K562 (cell line): ENCODE results near the gene LRMDA. TPM values are rescaled to one million over a fixed set of nuclear protein-coding genes. Genes with fewer than 3 reads are reported as not detected.

Source experiments
- EZH2 ChIP-seq: IDR thresholded peaks from 2 replicates; pipeline ENCODE4 v1.6.1; 2012; ENCODE audit warnings: low read depth, mild to moderate bottlenecking, inconsistent platforms, low read length, borderline replicate concordance
- GABPB2 ChIP-seq: fragments of 250-450 bp; sonication (Bioruptor Pico); conservative IDR thresholded peaks from 2 replicates; pipeline ENCODE4 v1.5.1; 2021; ENCODE audit warnings: mild to moderate bottlenecking
- HDAC6 ChIP-seq: IDR thresholded peaks from 2 replicates; pipeline ENCODE4 v1.6.1; 2012; ENCODE audit warnings: low read depth, mild to moderate bottlenecking, control low read depth, inconsistent platforms, low read length, moderate library complexity
- HDAC8 ChIP-seq: fragments of 450-650 bp; IDR thresholded peaks from 2 replicates; pipeline ENCODE4 v1.6.1; 2016; ENCODE audit warnings: mild to moderate bottlenecking, missing genetic modification characterization, moderate library complexity, missing compliant biosample characterization
- RBM14 ChIP-seq: fragments of 200-400 bp; formaldehyde crosslinking; IDR thresholded peaks from 2 replicates; pipeline ENCODE4 v1.6.1; 2018; ENCODE audit warnings: low read depth, mild to moderate bottlenecking, low read length, moderate library complexity, borderline replicate concordance; ENCODE audit not compliant: insufficient read depth
- RBM15 ChIP-seq: fragments of 200-400 bp; formaldehyde crosslinking; IDR thresholded peaks from 2 replicates; pipeline ENCODE4 v1.6.1; 2018; ENCODE audit warnings: mild to moderate bottlenecking, low read length, moderate library complexity; ENCODE audit not compliant: insufficient read depth
- SMC3 ChIP-seq: conservative IDR thresholded peaks from 2 replicates; pipeline ENCODE4 v1.6.1; 2011; ENCODE audit warnings: low read depth, low read length, improper control_type of control experiment; ENCODE audit not compliant: insufficient read depth
- TRIM24 ChIP-seq, 2 experiments: fragments of 450-650 bp; IDR thresholded peaks; 2 replicates each; pipeline ENCODE4 v1.6.1; 2016
- ZNF133 ChIP-seq: fragments of 250-450 bp; sonication (Bioruptor Pico); IDR thresholded peaks from 2 replicates; pipeline ENCODE4 v1.4.0; 2020; ENCODE audit warnings: mild to moderate bottlenecking
- ZNF146 ChIP-seq: IDR thresholded peaks from one replicate; pipeline ENCODE4 v1.6.1; 2018; ENCODE audit warnings: missing compliant biosample characterization; ENCODE audit not compliant: unreplicated experiment
- ZNF174 ChIP-seq: fragments of 250-450 bp; sonication (Bioruptor Pico); IDR thresholded peaks from 2 replicates; pipeline ENCODE4 v1.4.0; 2020; ENCODE audit warnings: mild to moderate bottlenecking
- ZNF445 ChIP-seq: fragments of 250-450 bp; sonication (Bioruptor Pico); IDR thresholded peaks from 2 replicates; pipeline ENCODE4 v1.4.0; 2020; ENCODE audit warnings: low read depth, mild to moderate bottlenecking, moderate library complexity
- polyA plus RNA-seq, 8 experiments: library from polyadenylated mRNA; depleted of rRNA in 4 of 8; stranded (reverse) in 5 of 8; unstranded in 3 of 8; fragments of >200 nt; fragmentation: Nextera tagmentation in 2 of 8; fragmentation: Illumina TruSeq in 1 of 8; extraction: Ambion mirVana in 2 of 8; extraction: Trizol in 1 of 8; gene quantifications; 2 replicates each; pipeline versions ENCODE4 v1.2.1 to v1.2.3, GENCODE V29; 2011 to 2014; ENCODE audit warnings: inconsistent platforms in 1 of 8, missing spikeins in 1 of 8
- total RNA-seq, 7 experiments: library from RNA; depleted of rRNA in 6 of 7; stranded (reverse); fragments of >200 nt in 6 of 7; fragmentation: Illumina TruSeq in 2 of 7; extraction: Trizol in 2 of 7; gene quantifications; 2 replicates each; pipeline versions ENCODE4 v1.2.1 to v1.2.3, GENCODE V29; 2011 to 2021; ENCODE audit warnings: low replicate concordance in 1 of 7
- TF ChIP-seq, protein P1 (sequence below): IDR thresholded peaks from 2 replicates; pipeline ENCODE4 v1.6.1; 2014; ENCODE audit warnings: antibody characterized with exemption
- TF ChIP-seq, protein P2 (sequence below): fragments of 200-800 bp; sonication (Bioruptor generic); IDR thresholded peaks from 2 replicates; pipeline ENCODE4 v1.6.1; 2016; ENCODE audit warnings: missing genetic modification characterization, missing compliant biosample characterization
- TF ChIP-seq, protein P3 (sequence below): fragments of 450-650 bp; IDR thresholded peaks from 2 replicates; pipeline ENCODE4 v1.6.1; 2016
- TF ChIP-seq, protein P4 (sequence below), 2 experiments: fragments of 450-650 bp in 1 of 2; sonication (generic) in 1 of 2; formaldehyde crosslinking; conservative IDR thresholded peaks; 2 replicates each; pipeline versions ENCODE4 v1.4.0 to v1.8.1; 2020 to 2022; ENCODE audit warnings: mild to moderate bottlenecking in 1 of 2, missing genetic modification reagents in 1 of 2

The LRMDA gene
- total and polyA plus RNA-seq, 9 of the 15 experiments (the other 6 are each of a cell fraction or from before 2014, with no cell fraction given), result 0.25 TPM; not detected in 8

DNA sequence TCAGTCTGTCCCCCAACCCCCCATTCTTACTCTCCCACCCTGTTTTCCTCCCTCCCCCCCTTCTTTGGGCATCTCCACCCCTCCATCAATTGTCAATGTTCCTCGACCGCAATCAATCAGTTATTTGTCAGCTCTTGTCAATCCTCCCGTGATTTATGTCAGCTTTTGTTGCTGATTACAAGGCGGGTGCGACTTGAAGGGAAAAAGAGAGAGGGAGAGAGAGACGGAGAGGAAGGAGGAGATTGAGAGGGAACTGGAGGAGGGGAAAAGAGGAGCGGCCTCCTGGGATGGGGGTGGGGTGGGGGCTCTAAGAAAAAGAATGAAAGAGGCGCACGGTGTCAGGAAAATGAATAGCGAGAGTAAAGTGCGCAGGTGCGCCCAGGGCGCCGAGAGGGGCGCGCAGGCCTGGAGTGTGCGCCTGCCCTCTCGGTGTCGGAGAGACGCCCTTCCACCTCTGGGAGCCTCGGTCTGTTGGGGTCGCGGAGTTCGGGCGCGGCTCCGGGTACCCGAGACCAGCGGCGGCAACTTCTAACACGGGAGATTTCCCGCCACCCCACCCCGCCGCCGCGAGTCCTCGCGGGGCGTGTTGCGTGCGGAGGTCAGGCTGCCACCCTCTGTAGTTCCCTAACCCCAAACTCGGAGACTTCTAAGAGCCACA, 28.8 kb upstream of the LRMDA start (continued):
- TF ChIP-seq HDAC6 (0 out of 2 replicates have a peak, but pooled peaks have one; percentile 47), ZNF445 (no peak), RBM14 (no peak), GABPB2 (CRISPR knock-in tag) (no peak), ZNF146 (no peak), ZNF133 (CRISPR knock-in tag) (no peak), HDAC8 (tag) (no peak), SMC3 (no peak), EZH2 (no peak), TRIM24 (IDR thresholded peaks at IDR 0.05) (no peak), RBM15 (no peak), ZNF174 (no peak)
- TF ChIP-seq, protein P1, sequence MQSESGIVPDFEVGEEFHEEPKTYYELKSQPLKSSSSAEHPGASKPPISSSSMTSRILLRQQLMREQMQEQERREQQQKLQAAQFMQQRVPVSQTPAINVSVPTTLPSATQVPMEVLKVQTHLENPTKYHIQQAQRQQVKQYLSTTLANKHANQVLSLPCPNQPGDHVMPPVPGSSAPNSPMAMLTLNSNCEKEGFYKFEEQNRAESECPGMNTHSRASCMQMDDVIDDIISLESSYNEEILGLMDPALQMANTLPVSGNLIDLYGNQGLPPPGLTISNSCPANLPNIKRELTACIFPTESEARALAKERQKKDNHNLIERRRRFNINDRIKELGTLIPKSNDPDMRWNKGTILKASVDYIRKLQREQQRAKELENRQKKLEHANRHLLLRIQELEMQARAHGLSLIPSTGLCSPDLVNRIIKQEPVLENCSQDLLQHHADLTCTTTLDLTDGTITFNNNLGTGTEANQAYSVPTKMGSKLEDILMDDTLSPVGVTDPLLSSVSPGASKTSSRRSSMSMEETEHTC, result no peak
- TF ChIP-seq, protein P2, sequence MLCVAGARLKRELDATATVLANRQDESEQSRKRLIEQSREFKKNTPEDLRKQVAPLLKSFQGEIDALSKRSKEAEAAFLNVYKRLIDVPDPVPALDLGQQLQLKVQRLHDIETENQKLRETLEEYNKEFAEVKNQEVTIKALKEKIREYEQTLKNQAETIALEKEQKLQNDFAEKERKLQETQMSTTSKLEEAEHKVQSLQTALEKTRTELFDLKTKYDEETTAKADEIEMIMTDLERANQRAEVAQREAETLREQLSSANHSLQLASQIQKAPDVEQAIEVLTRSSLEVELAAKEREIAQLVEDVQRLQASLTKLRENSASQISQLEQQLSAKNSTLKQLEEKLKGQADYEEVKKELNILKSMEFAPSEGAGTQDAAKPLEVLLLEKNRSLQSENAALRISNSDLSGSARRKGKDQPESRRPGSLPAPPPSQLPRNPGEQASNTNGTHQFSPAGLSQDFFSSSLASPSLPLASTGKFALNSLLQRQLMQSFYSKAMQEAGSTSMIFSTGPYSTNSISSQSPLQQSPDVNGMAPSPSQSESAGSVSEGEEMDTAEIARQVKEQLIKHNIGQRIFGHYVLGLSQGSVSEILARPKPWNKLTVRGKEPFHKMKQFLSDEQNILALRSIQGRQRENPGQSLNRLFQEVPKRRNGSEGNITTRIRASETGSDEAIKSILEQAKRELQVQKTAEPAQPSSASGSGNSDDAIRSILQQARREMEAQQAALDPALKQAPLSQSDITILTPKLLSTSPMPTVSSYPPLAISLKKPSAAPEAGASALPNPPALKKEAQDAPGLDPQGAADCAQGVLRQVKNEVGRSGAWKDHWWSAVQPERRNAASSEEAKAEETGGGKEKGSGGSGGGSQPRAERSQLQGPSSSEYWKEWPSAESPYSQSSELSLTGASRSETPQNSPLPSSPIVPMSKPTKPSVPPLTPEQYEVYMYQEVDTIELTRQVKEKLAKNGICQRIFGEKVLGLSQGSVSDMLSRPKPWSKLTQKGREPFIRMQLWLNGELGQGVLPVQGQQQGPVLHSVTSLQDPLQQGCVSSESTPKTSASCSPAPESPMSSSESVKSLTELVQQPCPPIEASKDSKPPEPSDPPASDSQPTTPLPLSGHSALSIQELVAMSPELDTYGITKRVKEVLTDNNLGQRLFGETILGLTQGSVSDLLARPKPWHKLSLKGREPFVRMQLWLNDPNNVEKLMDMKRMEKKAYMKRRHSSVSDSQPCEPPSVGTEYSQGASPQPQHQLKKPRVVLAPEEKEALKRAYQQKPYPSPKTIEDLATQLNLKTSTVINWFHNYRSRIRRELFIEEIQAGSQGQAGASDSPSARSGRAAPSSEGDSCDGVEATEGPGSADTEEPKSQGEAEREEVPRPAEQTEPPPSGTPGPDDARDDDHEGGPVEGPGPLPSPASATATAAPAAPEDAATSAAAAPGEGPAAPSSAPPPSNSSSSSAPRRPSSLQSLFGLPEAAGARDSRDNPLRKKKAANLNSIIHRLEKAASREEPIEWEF, result no peak
- TF ChIP-seq, protein P3, sequence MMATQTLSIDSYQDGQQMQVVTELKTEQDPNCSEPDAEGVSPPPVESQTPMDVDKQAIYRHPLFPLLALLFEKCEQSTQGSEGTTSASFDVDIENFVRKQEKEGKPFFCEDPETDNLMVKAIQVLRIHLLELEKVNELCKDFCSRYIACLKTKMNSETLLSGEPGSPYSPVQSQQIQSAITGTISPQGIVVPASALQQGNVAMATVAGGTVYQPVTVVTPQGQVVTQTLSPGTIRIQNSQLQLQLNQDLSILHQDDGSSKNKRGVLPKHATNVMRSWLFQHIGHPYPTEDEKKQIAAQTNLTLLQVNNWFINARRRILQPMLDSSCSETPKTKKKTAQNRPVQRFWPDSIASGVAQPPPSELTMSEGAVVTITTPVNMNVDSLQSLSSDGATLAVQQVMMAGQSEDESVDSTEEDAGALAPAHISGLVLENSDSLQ, result peak; percentile 92
- TF ChIP-seq, protein P4, sequence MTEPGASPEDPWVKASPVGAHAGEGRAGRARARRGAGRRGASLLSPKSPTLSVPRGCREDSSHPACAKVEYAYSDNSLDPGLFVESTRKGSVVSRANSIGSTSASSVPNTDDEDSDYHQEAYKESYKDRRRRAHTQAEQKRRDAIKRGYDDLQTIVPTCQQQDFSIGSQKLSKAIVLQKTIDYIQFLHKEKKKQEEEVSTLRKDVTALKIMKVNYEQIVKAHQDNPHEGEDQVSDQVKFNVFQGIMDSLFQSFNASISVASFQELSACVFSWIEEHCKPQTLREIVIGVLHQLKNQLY (CRISPR knock-in tag; conservative IDR thresholded peaks at IDR 0.05), result no peak
